ENCODE data around the gene GRHPR.
"Not testable (repeated sequence)": the region's sequence is repeated elsewhere in the genome, so short reads cannot be mapped to it uniquely, and the experiment has no call there.

The GRHPR gene

DNA sequence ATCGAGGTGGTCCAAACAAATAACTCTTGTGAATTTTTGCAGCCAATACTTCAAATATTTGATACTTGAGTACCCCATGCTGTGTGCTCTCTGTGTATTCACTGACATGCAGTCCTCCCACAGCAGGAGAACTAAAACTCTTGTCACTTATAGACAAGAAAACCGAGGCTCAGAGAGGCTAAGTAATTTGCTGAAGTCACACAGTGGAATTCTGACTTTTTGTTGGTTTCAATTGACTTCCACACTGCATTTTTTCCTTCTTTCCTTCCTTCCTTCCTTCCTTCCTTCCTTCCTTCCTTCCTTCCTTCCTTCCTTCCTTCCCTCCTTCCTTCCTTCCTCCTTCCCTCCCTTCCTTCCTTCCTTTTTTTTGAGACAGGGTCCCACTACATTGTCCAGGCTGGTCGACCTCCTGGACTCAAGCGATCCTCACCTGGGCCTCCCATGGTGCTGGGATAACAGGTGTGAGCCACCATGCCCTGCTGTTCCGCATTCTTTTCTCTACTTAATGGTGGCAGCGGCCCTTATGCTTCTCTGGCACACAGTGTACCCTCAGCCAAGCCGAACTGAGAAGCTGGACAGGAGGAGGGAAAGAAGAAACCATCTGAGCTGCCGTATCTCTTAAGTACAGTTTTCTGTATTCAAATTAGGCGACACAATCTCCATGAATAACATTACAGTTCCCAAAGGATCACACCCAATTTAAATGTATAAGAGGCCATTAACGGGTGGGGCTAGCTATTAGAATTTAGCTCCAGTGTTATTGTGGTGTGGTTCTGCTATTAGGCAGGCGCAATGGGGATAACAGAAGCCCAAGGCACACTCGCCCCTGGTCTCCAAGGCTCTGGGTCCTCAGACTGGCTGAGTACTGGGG, 38.4 kb upstream of the GRHPR start:
- POLR2A ChIA-PET: no interaction called here
- CTCF ChIA-PET: no interaction called here
- no peak for TF ChIP-seq TARDBP (IDR thresholded peaks at IDR 0.05)
- TF ChIP-seq LEF1 (IDR thresholded peaks at IDR 0.05; ENCODE audit: borderline replicate concordance): no peak
- no peak for TF ChIP-seq HDGF (IDR thresholded peaks at IDR 0.05; ENCODE audit: borderline replicate concordance)
- TF ChIP-seq, protein P1, sequence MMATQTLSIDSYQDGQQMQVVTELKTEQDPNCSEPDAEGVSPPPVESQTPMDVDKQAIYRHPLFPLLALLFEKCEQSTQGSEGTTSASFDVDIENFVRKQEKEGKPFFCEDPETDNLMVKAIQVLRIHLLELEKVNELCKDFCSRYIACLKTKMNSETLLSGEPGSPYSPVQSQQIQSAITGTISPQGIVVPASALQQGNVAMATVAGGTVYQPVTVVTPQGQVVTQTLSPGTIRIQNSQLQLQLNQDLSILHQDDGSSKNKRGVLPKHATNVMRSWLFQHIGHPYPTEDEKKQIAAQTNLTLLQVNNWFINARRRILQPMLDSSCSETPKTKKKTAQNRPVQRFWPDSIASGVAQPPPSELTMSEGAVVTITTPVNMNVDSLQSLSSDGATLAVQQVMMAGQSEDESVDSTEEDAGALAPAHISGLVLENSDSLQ (IDR thresholded peaks at IDR 0.05): no peak
- TF ChIP-seq BHLHE40 (IDR thresholded peaks at IDR 0.05; ENCODE audit: borderline replicate concordance): no peak
- TF ChIP-seq FOXA1 (IDR thresholded peaks at IDR 0.05): no peak
- DNase-seq (ENCODE audit: extremely low spot score): no peak

DNA sequence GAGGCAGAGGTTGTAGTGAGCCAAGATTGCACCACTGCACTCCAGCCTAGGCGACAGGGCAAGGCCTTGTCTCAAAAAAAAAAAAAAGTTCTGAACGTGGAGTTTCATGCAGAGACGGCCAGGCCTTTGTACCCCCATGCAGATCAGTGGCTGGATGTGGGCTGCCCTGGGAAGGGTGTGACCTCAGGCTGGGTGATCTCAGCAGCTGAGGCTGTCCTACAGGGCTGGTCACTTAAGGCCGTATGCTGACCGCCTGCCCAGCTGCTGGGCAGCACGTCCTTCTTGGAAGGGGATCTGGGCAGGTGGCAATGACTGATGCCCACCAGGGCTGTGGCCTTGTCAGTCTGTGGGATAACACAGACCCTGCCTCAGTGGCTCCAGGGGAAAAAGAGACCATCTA, 37.2 kb upstream of the GRHPR start:
- POLR2A ChIA-PET: no interaction called here
- CTCF ChIA-PET: no interaction called here
- TF ChIP-seq BHLHE40 (IDR thresholded peaks at IDR 0.05; ENCODE audit: borderline replicate concordance): no peak
- no peak for TF ChIP-seq TARDBP (IDR thresholded peaks at IDR 0.05)
- TF ChIP-seq ARNT (IDR thresholded peaks at IDR 0.05): no peak
- no peak for TF ChIP-seq LEF1 (IDR thresholded peaks at IDR 0.05; ENCODE audit: borderline replicate concordance)
- no peak for TF ChIP-seq FOXK2 (IDR thresholded peaks at IDR 0.05)
- no peak for TF ChIP-seq SP1 (IDR thresholded peaks at IDR 0.05)
- TF ChIP-seq NFRKB (IDR thresholded peaks at IDR 0.05): no peak
- no peak for TF ChIP-seq SUZ12 (IDR thresholded peaks at IDR 0.05)
- no peak for TF ChIP-seq ZNF384 (IDR thresholded peaks at IDR 0.05)
- TF ChIP-seq CTBP1 (IDR thresholded peaks at IDR 0.05; ENCODE audit: borderline replicate concordance): no peak
- TF ChIP-seq, protein P1 (IDR thresholded peaks at IDR 0.05): no peak
- TF ChIP-seq FOXM1 (IDR thresholded peaks at IDR 0.05; ENCODE audit: borderline replicate concordance): no peak
- no peak for TF ChIP-seq L3MBTL2 (conservative IDR thresholded peaks at IDR 0.05)
- TF ChIP-seq FOXA1 (IDR thresholded peaks at IDR 0.05): no peak
- no peak for DNase-seq (ENCODE audit: extremely low spot score)

DNA sequence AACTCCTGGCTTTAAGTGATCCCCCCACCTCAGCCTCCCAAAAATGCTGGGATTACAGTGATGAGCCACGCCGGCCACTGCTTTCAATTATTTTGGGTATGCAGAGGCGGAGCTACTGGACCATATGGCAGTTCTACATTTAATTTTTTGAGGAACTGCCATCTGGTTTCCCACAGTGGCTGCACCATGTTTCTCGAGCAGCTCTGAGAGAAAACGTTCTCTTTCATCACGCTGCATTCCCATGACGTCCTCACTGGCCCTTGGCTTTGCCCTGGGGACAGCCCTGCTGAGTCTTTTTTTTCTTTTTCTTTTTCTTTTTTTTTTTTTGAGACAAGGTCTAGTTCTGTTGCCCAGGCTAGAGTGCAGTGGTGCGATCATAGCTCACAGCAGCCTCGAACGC, 35.5 kb upstream of the GRHPR start:
- ChIA-PET CTCF (interaction anchor here (0.6 kb wide), 1 partner anchor 10 kb away, joined by 3 read pairs; no protein-coding TSS in a partner anchor), POLR2A (no interaction called here)
- DNase-seq (ENCODE audit: extremely low spot score): no peak
- TF ChIP-seq, protein P1 (IDR thresholded peaks at IDR 0.05): no peak

DNA sequence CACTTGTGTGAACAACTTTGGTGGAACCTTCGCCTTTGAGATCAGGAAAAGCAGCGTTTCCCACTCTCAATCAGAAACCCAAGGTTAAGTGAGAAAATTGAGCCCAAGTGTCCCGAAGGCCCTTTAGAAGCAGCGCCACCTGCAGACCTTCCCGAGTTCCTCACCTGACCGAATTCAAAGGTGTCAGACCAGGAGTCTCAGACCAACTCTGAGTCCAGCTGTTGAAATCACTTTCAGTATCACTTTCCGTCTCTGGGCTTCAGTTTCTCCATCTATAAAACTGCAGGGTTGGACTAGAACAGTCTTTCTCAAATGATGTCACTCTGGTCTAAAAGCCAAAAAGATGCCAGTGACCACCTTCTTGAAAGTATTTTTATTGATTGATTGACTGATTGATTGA, 31.7 kb upstream of the GRHPR start:
- CTCF ChIA-PET: interaction anchor here (0.7 kb wide), 1 partner anchor 58 kb away, joined by 3 read pairs; no protein-coding TSS in a partner anchor
- DNase-seq (ENCODE audit: extremely low spot score): peak; percentile 35
- TF ChIP-seq FOXA1 (IDR thresholded peaks at IDR 0.05): no peak
- TF ChIP-seq FOXK2 (IDR thresholded peaks at IDR 0.05): no peak
- TF ChIP-seq BHLHE40 (IDR thresholded peaks at IDR 0.05; ENCODE audit: borderline replicate concordance): no peak
- TF ChIP-seq FOXM1 (IDR thresholded peaks at IDR 0.05; ENCODE audit: borderline replicate concordance): no peak
- TF ChIP-seq ARNT (IDR thresholded peaks at IDR 0.05): no peak
- no peak for TF ChIP-seq SP1 (IDR thresholded peaks at IDR 0.05)
- TF ChIP-seq ELF4 (IDR thresholded peaks at IDR 0.05): no peak
- POLR2A ChIA-PET: no interaction called here

DNA sequence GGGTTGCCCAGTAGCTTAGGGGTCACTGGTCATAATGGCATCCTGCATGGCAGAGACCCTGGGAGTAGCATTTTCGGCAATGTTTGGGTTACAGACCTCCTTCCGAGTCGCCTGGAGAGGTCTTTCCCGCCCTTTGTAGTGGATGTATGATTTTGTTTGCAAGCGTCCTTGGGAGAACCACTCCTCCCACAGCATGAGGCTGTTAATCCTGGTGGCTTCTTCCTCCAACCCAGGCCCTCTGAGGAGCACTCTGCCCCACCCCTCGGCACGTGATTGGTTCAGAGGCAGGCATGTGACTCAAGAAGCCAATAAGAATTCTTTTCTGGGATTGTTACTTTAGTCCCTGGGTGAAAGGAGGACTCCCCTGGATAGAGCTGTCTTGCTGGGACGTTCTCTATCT, 30.2 kb upstream of the GRHPR start:
- CTCF ChIA-PET: interaction anchor here (0.6 kb wide), 1 partner anchor 414 kb away, joined by 3 read pairs; no protein-coding TSS in a partner anchor
- POLR2A ChIA-PET: no interaction called here
- DNase-seq (ENCODE audit: extremely low spot score): no peak
- no peak for TF ChIP-seq FOXA1 (IDR thresholded peaks at IDR 0.05)

DNA sequence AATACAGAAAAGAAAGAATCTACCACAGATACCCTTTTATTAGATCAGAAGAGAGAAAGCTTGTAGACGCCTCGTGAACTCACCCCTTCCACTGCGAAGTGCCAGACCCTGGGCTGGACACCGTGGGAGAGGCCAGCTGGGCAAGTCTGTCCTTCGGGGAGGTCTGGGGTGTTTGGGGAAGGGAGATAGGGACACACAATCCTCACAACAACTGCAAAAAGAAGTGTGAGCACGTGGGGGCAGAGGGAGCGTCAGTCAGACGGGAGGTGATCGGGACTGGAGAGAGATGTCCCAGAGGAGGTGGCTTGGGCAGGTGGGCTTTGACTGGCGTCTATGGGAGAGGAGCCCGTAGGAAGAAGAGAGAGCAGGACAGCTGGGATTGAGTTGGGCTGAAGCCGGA, 27.3 kb upstream of the GRHPR start:
- CTCF ChIA-PET: no interaction called here
- POLR2A ChIA-PET: no interaction called here
- TF ChIP-seq NFRKB (IDR thresholded peaks at IDR 0.05) (no peak), FOXK2 (IDR thresholded peaks at IDR 0.05) (no peak), ARNT (IDR thresholded peaks at IDR 0.05) (no peak)
- no peak for DNase-seq (ENCODE audit: extremely low spot score)

DNA sequence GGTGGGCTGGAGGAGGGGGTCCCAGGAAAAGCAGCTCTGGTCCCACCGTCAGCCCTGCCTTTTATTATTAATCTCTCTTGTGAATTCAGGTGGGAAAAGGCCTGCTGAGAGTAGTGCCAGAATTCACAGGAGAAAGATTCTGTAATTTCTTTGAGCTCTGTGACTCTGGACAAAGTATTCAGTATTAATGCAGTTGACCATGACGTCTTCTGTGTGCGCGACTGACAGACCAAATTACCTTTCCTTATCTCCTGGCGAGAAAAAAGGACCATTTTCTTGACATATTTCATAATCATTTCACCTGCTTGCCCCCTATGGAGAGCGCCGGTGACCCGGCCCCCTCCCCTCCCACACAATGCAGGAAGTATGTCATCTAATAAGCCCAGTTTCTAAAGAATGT, 26.8 kb upstream of the GRHPR start:
- TF ChIP-seq TARDBP (IDR thresholded peaks at IDR 0.05): no peak
- TF ChIP-seq LEF1 (IDR thresholded peaks at IDR 0.05; ENCODE audit: borderline replicate concordance): no peak
- TF ChIP-seq, protein P1 (IDR thresholded peaks at IDR 0.05): no peak
- no peak for DNase-seq (ENCODE audit: extremely low spot score)
- ChIA-PET POLR2A (no interaction called here), CTCF (no interaction called here)

DNA sequence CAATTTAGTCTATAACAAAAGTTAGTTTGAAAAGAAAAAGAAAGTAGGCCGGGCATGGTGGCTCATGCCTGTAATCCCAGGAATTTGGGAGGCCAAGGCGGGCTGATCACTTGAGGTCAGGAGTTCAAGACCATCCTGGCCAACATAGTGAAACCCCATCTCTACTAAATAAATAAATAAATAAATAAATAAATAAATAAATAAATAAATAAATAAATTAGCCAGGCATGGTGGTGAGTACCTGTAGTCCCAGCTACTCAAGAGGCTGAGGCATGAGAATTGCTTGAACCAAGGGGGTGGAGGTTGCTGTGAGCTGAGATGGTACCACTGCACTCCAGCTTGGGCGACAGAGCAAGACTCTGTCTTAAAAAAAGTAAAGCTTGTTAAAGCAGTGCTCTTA, 24.5 kb upstream of the GRHPR start:
- POLR2A ChIA-PET, CTCF ChIA-PET: not testable (repeated sequence)

More for the DNA sequence above, 24.5 kb upstream of the GRHPR start:
- DNase-seq (ENCODE audit: extremely low spot score): not testable (repeated sequence)

Data from HEK293T (cell line).